GM23248 (cell line): ENCODE results near the gene GPC3. TPM values are rescaled to one million over a fixed set of nuclear protein-coding genes. Genes with fewer than 3 reads are reported as not detected.

ENCODE experiments used
- DNase-seq: peaks from one replicate; pipeline ENCODE4 v3.0.0-alpha.2; 2015
- H2AFZ ChIP-seq: fragments of 200-600 bp; sonication (generic); 2 replicates; pipeline ENCODE4 v1.6.1; 2016; ENCODE audit warnings: antibody characterized with exemption
- H3F3A ChIP-seq: fragments of 200-600 bp; sonication (generic); 2 replicates; pipeline ENCODE4 v1.6.1; 2016; ENCODE audit warnings: mild to moderate bottlenecking, antibody characterized with exemption, mixed run types; ENCODE audit not compliant: insufficient read depth
- H3K27ac ChIP-seq: fragments of 200-600 bp; sonication (generic); 2 replicates; pipeline ENCODE4 v1.5.1; 2016; ENCODE audit warnings: mild to moderate bottlenecking
- H3K27me3 ChIP-seq: fragments of 200-600 bp; sonication (generic); replicated peaks from 2 replicates; pipeline ENCODE4 v1.6.1; 2016; ENCODE audit warnings: mild to moderate bottlenecking; ENCODE audit not compliant: insufficient read depth
- H3K36me3 ChIP-seq: fragments of 200-600 bp; sonication (generic); 2 replicates; pipeline ENCODE4 v1.6.1; 2016; ENCODE audit warnings: low read depth, mild to moderate bottlenecking
- H3K4me1 ChIP-seq: fragments of 200-600 bp; sonication (generic); 2 replicates; pipeline ENCODE4 v1.6.1; 2016; ENCODE audit warnings: mild to moderate bottlenecking; ENCODE audit not compliant: insufficient read depth
- H3K4me2 ChIP-seq: fragments of 200-600 bp; sonication (generic); one replicate; pipeline ENCODE4 v1.6.1; 2016; ENCODE audit warnings: mild to moderate bottlenecking; ENCODE audit not compliant: unreplicated experiment
- H3K4me3 ChIP-seq: fragments of 200-600 bp; sonication (generic); 2 replicates; pipeline ENCODE4 v1.5.1; 2016; ENCODE audit warnings: mild to moderate bottlenecking
- H3K79me2 ChIP-seq: fragments of 200-600 bp; sonication (generic); 2 replicates; pipeline ENCODE4 v1.6.1; 2016; ENCODE audit warnings: mild to moderate bottlenecking; ENCODE audit not compliant: insufficient read depth
- H3K9ac ChIP-seq: fragments of 200-600 bp; sonication (generic); 2 replicates; pipeline ENCODE4 v1.6.1; 2016; ENCODE audit warnings: mild to moderate bottlenecking
- H3K9me2 ChIP-seq: fragments of 200-600 bp; sonication (generic); 2 replicates; pipeline ENCODE4 v1.6.1; 2016; ENCODE audit warnings: mixed run types, mild to moderate bottlenecking, moderate library complexity; ENCODE audit not compliant: insufficient read depth
- H3K9me3 ChIP-seq: fragments of 200-600 bp; sonication (generic); one replicate; pipeline ENCODE4 v1.6.1; 2017; ENCODE audit warnings: low read depth
- H4K20me1 ChIP-seq: fragments of 200-600 bp; sonication (generic); 2 replicates; pipeline ENCODE4 v1.6.0; 2016; ENCODE audit not compliant: insufficient read depth
- EZH2 ChIP-seq: fragments of 200-600 bp; sonication (generic); IDR thresholded peaks from 2 replicates; pipeline ENCODE4 v1.6.1; 2018; ENCODE audit warnings: antibody characterized with exemption, mild to moderate bottlenecking; ENCODE audit not compliant: insufficient read depth, poor library complexity, severe bottlenecking
- EZH2phosphoT487 ChIP-seq: fragments of 200-600 bp; sonication (generic); IDR thresholded peaks from 2 replicates; pipeline ENCODE4 v1.6.1; 2018; ENCODE audit warnings: antibody characterized with exemption, moderate library complexity, mild to moderate bottlenecking, low read depth; ENCODE audit not compliant: insufficient read depth
- WGBS, 2 experiments: methylation state at CpG; one replicate each; pipeline ENCODE4 v1.1.6; 2015 to 2017; ENCODE audit warnings: low lambda C conversion rate in 2 of 2, low coverage in 1 of 2; ENCODE audit errors: missing lambda C conversion rate in 2 of 2; 5-methylcytosine and 5-hydroxymethylcytosine counted together
- in situ Hi-C: fragments of 300-500 bp; cut with MboI; formaldehyde crosslinking; loops from 2 replicates; pipeline ENCODE4 v1.15.0; 2020
- polyA plus RNA-seq: library from polyadenylated mRNA; unstranded; fragments of >200 nt; fragmentation: Nextera tagmentation; extraction: Ambion mirVana; gene quantifications from 2 replicates; pipeline ENCODE4 v1.2.1, GENCODE V29; 2016
- total RNA-seq: library from RNA; depleted of rRNA; stranded (reverse); fragments of >200 nt; shearing (Covaris generic); gene quantifications from 2 replicates; pipeline ENCODE4 v1.2.3, GENCODE V29; 2014

Gene GPC3
- total and polyA plus RNA-seq, 2 experiments from 2014 or later: not detected

- DNase-seq: no peak
- no peaks in the 10 kb centered on the region for H3F3A ChIP-seq
- H3K9ac ChIP-seq: no peak overlapping the region
- H4K20me1 ChIP-seq: no peaks in the 10 kb centered on the region
- no peak for TF ChIP-seq EZH2
- no peak for TF ChIP-seq EZH2phosphoT487
- no peaks in the 10 kb centered on the region for H3K9me3 ChIP-seq
- no peaks in the 10 kb centered on the region for H3K79me2 ChIP-seq
- H3K4me2 ChIP-seq: no peak overlapping the region
- H3K4me1 ChIP-seq: no peaks in the 10 kb centered on the region
- in situ Hi-C loops: no loop called here
- H3K27me3 ChIP-seq: no peaks in the 10 kb centered on the region
- no peak overlapping the region for H2AFZ ChIP-seq
- no peak overlapping the region for H3K4me3 ChIP-seq
- no peaks in the 10 kb centered on the region for H3K9me2 ChIP-seq
- 33 to 59% methylated on average over 2 of the region's 2 CpGs for WGBS, 2 experiments
- no peak overlapping the region for H3K27ac ChIP-seq
- no peaks in the 10 kb centered on the region for H3K36me3 ChIP-seq
These were observed 52.1 kb downstream of the GPC3 start for GRCh38 chrX:133933316-133933715.

GRCh38 chrX:133929836-133930464, 55.4 kb downstream of the GPC3 start:
- no peak overlapping the region for H2AFZ ChIP-seq
- H4K20me1 ChIP-seq: no peaks in the 10 kb centered on the region
- H3K27ac ChIP-seq: no peak overlapping the region
- WGBS, 2 experiments: 50 to 53% methylated on average over 2 of the region's 2 CpGs
- no peak overlapping the region for H3K9ac ChIP-seq
- H3K27me3 ChIP-seq: no peaks in the 10 kb centered on the region
- H3K4me3 ChIP-seq: no peak overlapping the region
- no peaks in the 10 kb centered on the region for H3K4me1 ChIP-seq
- no peaks in the 10 kb centered on the region for H3F3A ChIP-seq
- no peaks in the 10 kb centered on the region for H3K9me3 ChIP-seq
- H3K9me2 ChIP-seq: no peaks in the 10 kb centered on the region
- H3K36me3 ChIP-seq: no peaks in the 10 kb centered on the region
- in situ Hi-C loops: no loop called here
- no peak for TF ChIP-seq EZH2
- TF ChIP-seq EZH2phosphoT487: no peak
- no peaks in the 10 kb centered on the region for H3K79me2 ChIP-seq
- no peak overlapping the region for H3K4me2 ChIP-seq
- no peak for DNase-seq

GRCh38 chrX:133928365-133928764, 57.0 kb downstream of the GPC3 start:
- no peaks in the 10 kb centered on the region for H3K9me2 ChIP-seq
- TF ChIP-seq EZH2phosphoT487 (no peak), EZH2 (no peak)
- H3K9me3 ChIP-seq: no peaks in the 10 kb centered on the region
- H3F3A ChIP-seq: no peaks in the 10 kb centered on the region
- H4K20me1 ChIP-seq: no peaks in the 10 kb centered on the region
- H3K79me2 ChIP-seq: no peaks in the 10 kb centered on the region
- no peak overlapping the region for H3K4me3 ChIP-seq
- H3K4me2 ChIP-seq: no peak overlapping the region
- H2AFZ ChIP-seq: no peak overlapping the region
- 31 to 46% methylated on average over 1 of the region's 1 CpG for WGBS, 2 experiments
- H3K36me3 ChIP-seq: no peaks in the 10 kb centered on the region
- DNase-seq: no peak
- H3K27ac ChIP-seq: no peak overlapping the region
- no peaks in the 10 kb centered on the region for H3K27me3 ChIP-seq
- H3K4me1 ChIP-seq: no peaks in the 10 kb centered on the region
- in situ Hi-C loops: no loop called here
- no peak overlapping the region for H3K9ac ChIP-seq

GRCh38 chrX:133926809-133927208, 58.6 kb downstream of the GPC3 start:
- Histone ChIP-seq H3F3A (no peaks in the 10 kb centered on the region), H3K4me2 (no peak overlapping the region), H3K4me3 (no peak overlapping the region), H3K4me1 (no peaks in the 10 kb centered on the region), H3K36me3 (no peaks in the 10 kb centered on the region), H3K27me3 (no peaks in the 10 kb centered on the region), H3K27ac (no peak overlapping the region), H4K20me1 (no peaks in the 10 kb centered on the region), H3K79me2 (no peaks in the 10 kb centered on the region), H3K9ac (no peak overlapping the region), H2AFZ (no peak overlapping the region), H3K9me2 (no peaks in the 10 kb centered on the region), H3K9me3 (no peaks in the 10 kb centered on the region)
- no peak for DNase-seq
- 11 to 26% methylated on average over 2 to 4 of the region's 4 CpGs for WGBS, 2 experiments
- in situ Hi-C loops: no loop called here
- TF ChIP-seq EZH2: no peak
- TF ChIP-seq EZH2phosphoT487: no peak
